PFSK-1 (cell line): ENCODE measurements around the gene CD300E.

Source experiments
- FOXP2 ChIP-seq: optimal IDR thresholded peaks from 2 replicates; pipeline ENCODE3; 2011; ENCODE audit warnings: borderline replicate concordance, control low read depth, inconsistent platforms; ENCODE audit not compliant: insufficient read depth; ENCODE audit errors: extremely low read length, extremely low read depth
- POLR2AphosphoS5 ChIP-seq: IDR thresholded peaks from 2 replicates; pipeline ENCODE4 v1.6.1; 2012; ENCODE audit warnings: low read depth, mild to moderate bottlenecking, control low read depth, low read length, moderate library complexity
- REST ChIP-seq, 2 experiments: IDR thresholded peaks; 2 replicates each; pipeline versions ENCODE4 v1.6.1 to v1.8.0; 2011 to 2012; ENCODE audit warnings: low read depth in 2 of 2, low read length in 2 of 2, control low read depth in 1 of 2, inconsistent platforms in 1 of 2, mild to moderate bottlenecking in 1 of 2, moderate library complexity in 1 of 2; ENCODE audit not compliant: insufficient read depth in 1 of 2
- SIN3A ChIP-seq: IDR thresholded peaks from 2 replicates; pipeline ENCODE4 v1.6.1; 2012; ENCODE audit warnings: mild to moderate bottlenecking, low read length, moderate library complexity, borderline replicate concordance; ENCODE audit not compliant: insufficient read depth
- TAF1 ChIP-seq: IDR thresholded peaks from 2 replicates; pipeline ENCODE4 v1.6.1; 2012; ENCODE audit warnings: low read length, control low read depth, borderline replicate concordance; ENCODE audit not compliant: insufficient read depth

CD300E gene

GRCh38 chr17:74595037-74595750 is 28.3 kb downstream of the CD300E start:
- TF ChIP-seq TAF1 (no peak), FOXP2 (no peak), POLR2AphosphoS5 (no peak), SIN3A (no peak)

GRCh38 chr17:74592087-74592990 is 31.2 kb downstream of the CD300E start, which contains the start of gene CD300LD:
TSS of gene CD300LD (minus strand) at chr17:74592283. CDS start at chr17:74592202, 81 bp downstream.
- TF ChIP-seq REST (IDR thresholded peaks at IDR 0.05; ENCODE audit: insufficient read depth in 1 of 2, low read depth in 2 of 2, low read length in 2 of 2) (no peak), POLR2AphosphoS5 (no peak), FOXP2 (no peak), TAF1 (no peak), SIN3A (no peak)

- TF ChIP-seq POLR2AphosphoS5 (no peak), SIN3A (no peak), REST (IDR thresholded peaks at IDR 0.05; ENCODE audit: insufficient read depth in 1 of 2, low read depth in 2 of 2, low read length in 2 of 2) (no peak)
Observed at GRCh38 chr17:74591503-74591902, 32.0 kb downstream of the CD300E start.

- TF ChIP-seq SIN3A (no peak), TAF1 (no peak), FOXP2 (no peak), REST (IDR thresholded peaks at IDR 0.05; ENCODE audit: insufficient read depth in 1 of 2, low read depth in 2 of 2, low read length in 2 of 2) (no peak), POLR2AphosphoS5 (no peak)
Observed at GRCh38 chr17:74585711-74586110, 37.8 kb downstream of the CD300E start.

- no peak for TF ChIP-seq SIN3A
- TF ChIP-seq POLR2AphosphoS5: no peak
- no peak for TF ChIP-seq REST (IDR thresholded peaks at IDR 0.05; ENCODE audit: insufficient read depth in 1 of 2, low read depth in 2 of 2, low read length in 2 of 2)
- TF ChIP-seq FOXP2: no peak
- TF ChIP-seq TAF1: no peak
Observed at GRCh38 chr17:74584292-74585060, 39.1 kb downstream of the CD300E start.
